ENCODE data around the gene TRIP13.
"Not testable (repeated sequence)": the region's sequence is repeated elsewhere in the genome, so short reads cannot be mapped to it uniquely, and the experiment has no call there.

The TRIP13 gene

GRCh38 chr5:873328-873727 is 19.4 kb upstream of the TRIP13 start:
- no peak for DNase-seq

- no peak for DNase-seq
Observed at GRCh38 chr5:875931-876330, 16.8 kb upstream of the TRIP13 start.

- DNase-seq: no peak
Observed at GRCh38 chr5:876398-877365, 16.0 kb upstream of the TRIP13 start.

GRCh38 chr5:878125-878524 is 14.6 kb upstream of the TRIP13 start:
- no peak for DNase-seq

- DNase-seq: not testable (repeated sequence)
Observed at GRCh38 chr5:878677-879076, 14.0 kb upstream of the TRIP13 start.

- no peak for DNase-seq
Observed at GRCh38 chr5:880816-881550, 11.7 kb upstream of the TRIP13 start.

GRCh38 chr5:881551-881935 is 11.1 kb upstream of the TRIP13 start:
- no peak for DNase-seq

- DNase-seq: no peak
Observed at GRCh38 chr5:882253-883183, 10.2 kb upstream of the TRIP13 start.

- peak; percentile 15 for DNase-seq
Observed at GRCh38 chr5:883475-884181, 9.1 kb upstream of the TRIP13 start.

- no peak for DNase-seq
Observed at GRCh38 chr5:884345-885126, 8.1 kb upstream of the TRIP13 start.

GRCh38 chr5:885127-885442 is 7.6 kb upstream of the TRIP13 start:
- no peak for DNase-seq

GRCh38 chr5:885529-885928 is 7.2 kb upstream of the TRIP13 start:
- peak; percentile 32 for DNase-seq

GRCh38 chr5:886036-886435 is 6.6 kb upstream of the TRIP13 start:
- no peak for DNase-seq

- DNase-seq: no peak
Observed at GRCh38 chr5:886716-887325, 5.9 kb upstream of the TRIP13 start.

GRCh38 chr5:887947-888637 is 4.6 kb upstream of the TRIP13 start:
- DNase-seq: no peak

GRCh38 chr5:888638-889035 is 4.0 kb upstream of the TRIP13 start:
- no peak for DNase-seq

GRCh38 chr5:889075-889710 is 3.5 kb upstream of the TRIP13 start:
- no peak for DNase-seq

GRCh38 chr5:891117-891836 is 1.4 kb upstream of the TRIP13 start:
- DNase-seq: no peak

GRCh38 chr5:891837-892393 is 769 bp upstream of the TRIP13 start:
- DNase-seq: peak; percentile 12
